HG03442 (cell line): ENCODE results near the gene RXRA.
A peak's percentile ranks its signal among the peaks of the same experiment; 100 is the strongest.

Experiments
- ATAC-seq: cut with Tn5 transposase; IDR thresholded peaks from one replicate; pipeline ENCODE4 v1.9.1; 2021; ENCODE audit warnings: mild to moderate bottlenecking, moderate library complexity; ENCODE audit not compliant: unreplicated experiment

RXRA gene

GRCh38 chr9:134441227-134442084, 115.2 kb downstream of the RXRA start:
- ATAC-seq: no peak

- ATAC-seq: no peak
Measured at GRCh38 chr9:134442085-134442474, 115.8 kb downstream of the RXRA start.

- no peak for ATAC-seq
Measured at GRCh38 chr9:134442486-134443173, 116.4 kb downstream of the RXRA start.

- ATAC-seq: peak; percentile 71
Measured at GRCh38 chr9:134443174-134444037, 117.2 kb downstream of the RXRA start.

- ATAC-seq: no peak
Measured at GRCh38 chr9:134444038-134444315, 117.7 kb downstream of the RXRA start.

- ATAC-seq: no peak
Measured at GRCh38 chr9:134445000-134445399, 118.7 kb downstream of the RXRA start.

GRCh38 chr9:134449180-134449916, 123.1 kb downstream of the RXRA start:
- no peak for ATAC-seq

- no peak for ATAC-seq
Measured at GRCh38 chr9:134451700-134452458, 125.6 kb downstream of the RXRA start.

GRCh38 chr9:134452728-134453127, 126.5 kb downstream of the RXRA start:
- no peak for ATAC-seq

- ATAC-seq: no peak
Measured at GRCh38 chr9:134453776-134454475, 127.7 kb downstream of the RXRA start.

- no peak for ATAC-seq
Measured at GRCh38 chr9:134454476-134454857, 128.2 kb downstream of the RXRA start.

- no peak for ATAC-seq
Measured at GRCh38 chr9:134455021-134455471, 128.8 kb downstream of the RXRA start.

- ATAC-seq: no peak
Measured at GRCh38 chr9:134455537-134455933, 129.3 kb downstream of the RXRA start.

- no peak for ATAC-seq
Measured at GRCh38 chr9:134455934-134456755, 129.9 kb downstream of the RXRA start.

- no peak for ATAC-seq
Measured at GRCh38 chr9:134456756-134457305, 130.6 kb downstream of the RXRA start.

- ATAC-seq: no peak
Measured at GRCh38 chr9:134457321-134458206, 131.3 kb downstream of the RXRA start.
